K562 (cell line): ENCODE results near the gene DNAJC6. TPM values are rescaled to one million over a fixed set of nuclear protein-coding genes. Genes with fewer than 3 reads are reported as not detected.

ENCODE experiments used
- EP400 ChIP-seq: fragments of 450-650 bp; IDR thresholded peaks from 2 replicates; pipeline ENCODE4 v1.6.1; 2017; ENCODE audit warnings: antibody characterized with exemption, mild to moderate bottlenecking, moderate library complexity
- ETV6 ChIP-seq, 3 experiments: fragments of 150-350 bp in 1 of 3; sonication (generic) in 1 of 3; formaldehyde crosslinking in 1 of 3; IDR thresholded peaks; 2 replicates each; pipeline versions ENCODE4 v1.6.1 to v1.8.0; 2014 to 2022; ENCODE audit warnings: borderline replicate concordance in 2 of 3, low read depth in 2 of 3, antibody characterized with exemption in 1 of 3, low read length in 1 of 3, mild to moderate bottlenecking in 1 of 3, missing genetic modification reagents in 1 of 3
- KAT7 ChIP-seq: sonication (generic); formaldehyde crosslinking; IDR thresholded peaks from 2 replicates; pipeline ENCODE4 v1.8.0; 2022; ENCODE audit warnings: missing genetic modification reagents, mild to moderate bottlenecking, borderline replicate concordance
- KLF6 ChIP-seq: fragments of 250-450 bp; sonication (Bioruptor Pico); IDR thresholded peaks from 2 replicates; pipeline ENCODE4 v1.4.0; 2020; ENCODE audit warnings: mild to moderate bottlenecking, moderate library complexity, borderline replicate concordance
- NFIC ChIP-seq: fragments of 450-650 bp; IDR thresholded peaks from 2 replicates; pipeline ENCODE4 v1.6.1; 2017; ENCODE audit warnings: mild to moderate bottlenecking, inconsistent platforms
- NKRF ChIP-seq: fragments of 450-650 bp; IDR thresholded peaks from 2 replicates; pipeline ENCODE4 v1.6.1; 2016; ENCODE audit warnings: borderline replicate concordance
- PBX2 ChIP-seq, 2 experiments: IDR thresholded peaks in 1 of 2; conservative IDR thresholded peaks in 1 of 2; 2 replicates each; pipeline ENCODE4 v1.6.1; 2016; ENCODE audit warnings: low read depth in 2 of 2, mild to moderate bottlenecking in 1 of 2, missing compliant biosample characterization in 1 of 2, missing genetic modification characterization in 1 of 2, moderate library complexity in 1 of 2
- PHF21A ChIP-seq: fragments of 450-650 bp; IDR thresholded peaks from 2 replicates; pipeline ENCODE4 v1.6.1; 2017; ENCODE audit warnings: low read depth, borderline replicate concordance
- PHF8 ChIP-seq: fragments of 200-600 bp; sonication (generic); IDR thresholded peaks from 2 replicates; pipeline ENCODE4 v1.6.1; 2012; ENCODE audit warnings: mixed run types, mild to moderate bottlenecking, inconsistent platforms, low read length, moderate library complexity, borderline replicate concordance
- PML ChIP-seq: IDR thresholded peaks from 2 replicates; pipeline ENCODE4 v1.6.1; 2012; ENCODE audit warnings: low read length, inconsistent platforms
- SMARCE1 ChIP-seq: fragments of 450-650 bp; IDR thresholded peaks from 2 replicates; pipeline ENCODE4 v1.7.1; 2016; ENCODE audit warnings: mild to moderate bottlenecking
- SRSF3 ChIP-seq: fragments of 200-400 bp; formaldehyde crosslinking; IDR thresholded peaks from 2 replicates; pipeline ENCODE4 v1.6.1; 2016; ENCODE audit warnings: mild to moderate bottlenecking, low read length, moderate library complexity; ENCODE audit not compliant: insufficient read depth
- UBTF ChIP-seq, 2 experiments: IDR thresholded peaks; 2 replicates each; pipeline ENCODE4 v1.6.1; 2012; ENCODE audit warnings: improper control_type of control experiment in 2 of 2, low read depth in 2 of 2, low read length in 2 of 2, borderline replicate concordance in 1 of 2
- ZNF253 ChIP-seq: fragments of 250-450 bp; sonication (Bioruptor Pico); conservative IDR thresholded peaks from 2 replicates; pipeline ENCODE4 v1.6.1; 2021; ENCODE audit warnings: mild to moderate bottlenecking
- ZNF518B ChIP-seq: fragments of 250-450 bp; sonication (Bioruptor Pico); IDR thresholded peaks from 2 replicates; pipeline ENCODE4 v1.5.0; 2021; ENCODE audit warnings: mild to moderate bottlenecking, moderate library complexity
- polyA plus RNA-seq, 8 experiments: library from polyadenylated mRNA; depleted of rRNA in 4 of 8; stranded (reverse) in 5 of 8; unstranded in 3 of 8; fragments of >200 nt; fragmentation: Nextera tagmentation in 2 of 8; fragmentation: Illumina TruSeq in 1 of 8; extraction: Ambion mirVana in 2 of 8; extraction: Trizol in 1 of 8; gene quantifications; 2 replicates each; pipeline versions ENCODE4 v1.2.1 to v1.2.3, GENCODE V29; 2011 to 2014; ENCODE audit warnings: inconsistent platforms in 1 of 8, missing spikeins in 1 of 8
- total RNA-seq, 7 experiments: library from RNA; depleted of rRNA in 6 of 7; stranded (reverse); fragments of >200 nt in 6 of 7; fragmentation: Illumina TruSeq in 2 of 7; extraction: Trizol in 2 of 7; gene quantifications; 2 replicates each; pipeline versions ENCODE4 v1.2.1 to v1.2.3, GENCODE V29; 2011 to 2021; ENCODE audit warnings: low replicate concordance in 1 of 7

DNAJC6 gene
- total and polyA plus RNA-seq, 9 of the 15 experiments (the other 6 are each of a cell fraction or from before 2014, with no cell fraction given) = 6.7 to 78.7 (median 28.0) TPM

GRCh38 chr1:65279070-65279779, 30.1 kb upstream of the DNAJC6 start (continued):
- TF ChIP-seq PHF8 (no peak), PHF21A (no peak), PML (peak; percentile 47; the same call in 1 of the 2 replicates), EP400 (no peak), ZNF518B (CRISPR knock-in tag) (no peak), UBTF (IDR thresholded peaks at IDR 0.05; ENCODE audit: borderline replicate concordance in 1 of 2, low read depth in 2 of 2, low read length in 2 of 2) (no peak), NKRF (no peak), NFIC (peak; percentile 61), KLF6 (CRISPR knock-in tag) (no peak), SMARCE1 (0 out of 2 replicates have a peak, but pooled peaks have one; percentile 40), PBX2 (CRISPR knock-in tag; IDR thresholded peaks at IDR 0.05; ENCODE audit: low read depth) (no peak), PBX2 (tag; conservative IDR thresholded peaks at IDR 0.05; ENCODE audit: low read depth) (no peak), ZNF253 (CRISPR knock-in tag) (no peak), SRSF3 (no peak), KAT7 (CRISPR knock-in tag) (no peak), ETV6 (IDR thresholded peaks at IDR 0.05; ENCODE audit: borderline replicate concordance in 1 of 2, low read depth in 2 of 2, low read length in 1 of 2) (no peak), ETV6 (CRISPR knock-in tag; IDR thresholded peaks at IDR 0.05; ENCODE audit: borderline replicate concordance) (no peak)
